H1 (cell line): ENCODE data around the gene PML. TPM values are rescaled to one million over a fixed set of nuclear protein-coding genes. Genes with fewer than 3 reads are reported as not detected.

ENCODE experiments used
- ATF2 ChIP-seq: IDR thresholded peaks from 2 replicates; pipeline ENCODE4 v1.6.1; 2012; ENCODE audit warnings: low read length, inconsistent platforms
- CHD2 ChIP-seq: IDR thresholded peaks from 2 replicates; pipeline ENCODE4 v1.6.1; 2012; ENCODE audit warnings: low read length, improper control_type of control experiment
- CHD7 ChIP-seq: fragments of 300-600 bp; sonication (generic); IDR thresholded peaks from 2 replicates; pipeline ENCODE4 v1.7.1; 2012; ENCODE audit warnings: low read length, moderate library complexity, mild to moderate bottlenecking, inconsistent platforms; ENCODE audit not compliant: insufficient replicate concordance
- TCF12 ChIP-seq: IDR thresholded peaks from 2 replicates; pipeline ENCODE4 v1.6.1; 2011; ENCODE audit warnings: low read depth, mild to moderate bottlenecking, low read length
- TEAD4 ChIP-seq: IDR thresholded peaks from 2 replicates; pipeline ENCODE4 v1.6.1; 2012; ENCODE audit warnings: low read depth, low read length, inconsistent platforms, mixed read lengths
- polyA plus RNA-seq, 7 experiments: library from polyadenylated mRNA; depleted of rRNA in 3 of 7; stranded (reverse) in 5 of 7; unstranded in 2 of 7; fragments of >200 nt in 5 of 7; fragments of 200-250 nt in 2 of 7; gene quantifications; 1 replicate in 5 of 7; 2 replicates in 1 of 7; 4 replicates in 1 of 7; pipeline versions ENCODE4 v1.2.1 to v1.2.3, GENCODE V29; 2011 to 2013; ENCODE audit warnings: missing spikeins in 2 of 7, mixed read lengths in 2 of 7
- total RNA-seq: library from RNA; stranded (reverse); fragmentation: NEBNext Ultra II Directional; extraction: Animal tissue kit (Norgen Biotek cat#: 25700); gene quantifications from 2 replicates; pipeline ENCODE4 v1.2.1, GENCODE V29; 2021

Gene PML
- total and polyA plus RNA-seq, 2 of the 8 experiments (the other 6 are each of a cell fraction or from before 2014, with no cell fraction given), result 14.9 to 30.3 TPM

- TF ChIP-seq CHD7 (no peak), TCF12 (no peak), TEAD4 (no peak), CHD2 (no peak), ATF2 (no peak)
These were observed 45.5 kb upstream of the PML start (continued) for GRCh38 chr15:73948982-73949381.
